Activated naive CD4-positive, alpha-beta T cell treated with anti-CD3 and anti-CD28 coated beads for 36 hours (primary cell): Measurements from ENCODE around the gene AMELX. TPM values are rescaled to one million over a fixed set of nuclear protein-coding genes. Genes with fewer than 3 reads are reported as not detected.

ENCODE experiments used
- CTCF ChIA-PET: fragments of 350-600 bp; sonication (Branson Sonifier 250); formaldehyde crosslinking; loops from one replicate; lab custom pipeline; 2021; ENCODE audit warnings: antibody characterized with exemption; lab: Charles Lee
- DNase-seq: peaks from one replicate; pipeline ENCODE4 v3.0.0-alpha.2; 2020
- H3K27ac Mint-ChIP-seq: one replicate; pipeline ENCODE4 v1.8.0; 2021; ENCODE audit warnings: mild to moderate bottlenecking, mixed read lengths
- H3K27me3 Mint-ChIP-seq: one replicate; pipeline ENCODE4 v1.8.0; 2021; ENCODE audit warnings: low read depth, mixed read lengths
- H3K36me3 Mint-ChIP-seq: one replicate; pipeline ENCODE4 v1.8.0; 2021; ENCODE audit warnings: low read depth, mixed read lengths
- H3K4me1 Mint-ChIP-seq: one replicate; pipeline ENCODE4 v1.8.0; 2021; ENCODE audit warnings: low read depth, mixed read lengths
- H3K4me3 Mint-ChIP-seq: one replicate; pipeline ENCODE4 v1.8.0; 2021; ENCODE audit warnings: mild to moderate bottlenecking, moderate library complexity, mixed read lengths
- H3K9me3 Mint-ChIP-seq: one replicate; pipeline ENCODE4 v1.8.0; 2021; ENCODE audit warnings: mixed read lengths
- intact Hi-C: fragments of 100-400 bp; cut with micrococcal nuclease; formaldehyde crosslinking; loops from one replicate; pipeline ENCODE4 v1.15.1; 2023
- total RNA-seq, 2 experiments: library from RNA; stranded (reverse); gene quantifications; one replicate each; pipeline ENCODE4 v1.2.3, GENCODE V29; 2021

AMELX gene
- total RNA-seq, 2 experiments from 2014 or later: not detected

- CTCF ChIA-PET: no interaction called here
- DNase-seq: no peak
- Mint-ChIP-seq H3K4me3 (no peak overlapping the region), H3K9me3 (peaks cover 3% of the 10 kb centered on the region), H3K27ac (no peak overlapping the region), H3K4me1 (no peaks in the 10 kb centered on the region), H3K36me3 (no peaks in the 10 kb centered on the region), H3K27me3 (no peaks in the 10 kb centered on the region)
- intact Hi-C loops: no loop called here
Observed at GRCh38 chrX:11319806-11320520, 26.8 kb downstream of the AMELX start.

GRCh38 chrX:11321986-11322385 is 28.8 kb downstream of the AMELX start:
- H3K4me3 Mint-ChIP-seq: no peak overlapping the region
- peaks cover 3% of the 10 kb centered on the region for H3K9me3 Mint-ChIP-seq
- intact Hi-C loops: no loop called here
- no peak for DNase-seq
- CTCF ChIA-PET: no interaction called here
- no peaks in the 10 kb centered on the region for H3K27me3 Mint-ChIP-seq
- H3K4me1 Mint-ChIP-seq: no peaks in the 10 kb centered on the region
- no peak overlapping the region for H3K27ac Mint-ChIP-seq
- no peaks in the 10 kb centered on the region for H3K36me3 Mint-ChIP-seq

GRCh38 chrX:11328134-11328533 is 34.9 kb downstream of the AMELX start:
- H3K27ac Mint-ChIP-seq: no peak overlapping the region
- intact Hi-C loops: no loop called here
- no peak overlapping the region for H3K4me3 Mint-ChIP-seq
- H3K9me3 Mint-ChIP-seq: peaks cover 3% of the 10 kb centered on the region
- H3K4me1 Mint-ChIP-seq: no peaks in the 10 kb centered on the region
- H3K27me3 Mint-ChIP-seq: no peaks in the 10 kb centered on the region
- CTCF ChIA-PET: no interaction called here
- DNase-seq: no peak
- no peaks in the 10 kb centered on the region for H3K36me3 Mint-ChIP-seq

- Mint-ChIP-seq H3K9me3 (peaks cover 1% of the 10 kb centered on the region), H3K27ac (no peak overlapping the region), H3K4me3 (no peak overlapping the region), H3K36me3 (no peaks in the 10 kb centered on the region), H3K4me1 (no peaks in the 10 kb centered on the region), H3K27me3 (no peaks in the 10 kb centered on the region)
- no peak for DNase-seq
- intact Hi-C loops: no loop called here
- CTCF ChIA-PET: no interaction called here
Observed at GRCh38 chrX:11329021-11329420, 35.8 kb downstream of the AMELX start.

GRCh38 chrX:11331788-11332187 is 38.6 kb downstream of the AMELX start:
- intact Hi-C loops: no loop called here
- H3K27ac Mint-ChIP-seq: no peak overlapping the region
- no peaks in the 10 kb centered on the region for H3K27me3 Mint-ChIP-seq
- H3K4me1 Mint-ChIP-seq: no peaks in the 10 kb centered on the region
- CTCF ChIA-PET: no interaction called here
- no peak for DNase-seq
- no peak overlapping the region for H3K4me3 Mint-ChIP-seq
- no peaks in the 10 kb centered on the region for H3K36me3 Mint-ChIP-seq
- no peaks in the 10 kb centered on the region for H3K9me3 Mint-ChIP-seq

GRCh38 chrX:11334165-11334564 is 41.0 kb downstream of the AMELX start:
- Mint-ChIP-seq H3K27me3 (no peaks in the 10 kb centered on the region), H3K36me3 (no peaks in the 10 kb centered on the region), H3K27ac (no peak overlapping the region), H3K9me3 (no peaks in the 10 kb centered on the region), H3K4me1 (no peaks in the 10 kb centered on the region), H3K4me3 (no peak overlapping the region)
- DNase-seq: no peak
- intact Hi-C loops: no loop called here
- CTCF ChIA-PET: no interaction called here

- CTCF ChIA-PET: no interaction called here
- Mint-ChIP-seq H3K9me3 (no peaks in the 10 kb centered on the region), H3K27me3 (peaks cover 2% of the 10 kb centered on the region), H3K4me3 (no peak overlapping the region), H3K4me1 (no peaks in the 10 kb centered on the region), H3K36me3 (no peaks in the 10 kb centered on the region), H3K27ac (no peak overlapping the region)
- no peak for DNase-seq
- intact Hi-C loops: no loop called here
Observed at GRCh38 chrX:11336201-11336600, 43.0 kb downstream of the AMELX start.

- Mint-ChIP-seq H3K4me1 (no peaks in the 10 kb centered on the region), H3K36me3 (no peaks in the 10 kb centered on the region), H3K27me3 (peaks cover 2% of the 10 kb centered on the region), H3K4me3 (no peak overlapping the region), H3K9me3 (no peaks in the 10 kb centered on the region), H3K27ac (no peak overlapping the region)
- intact Hi-C loops: no loop called here
- DNase-seq: no peak
- CTCF ChIA-PET: no interaction called here
Observed at GRCh38 chrX:11337292-11338009, 44.2 kb downstream of the AMELX start.

GRCh38 chrX:11341274-11342201 is 48.3 kb downstream of the AMELX start:
- no peak overlapping the region for H3K4me3 Mint-ChIP-seq

GRCh38 chrX:11342673-11343072 is 49.5 kb downstream of the AMELX start:
- no peak overlapping the region for H3K27ac Mint-ChIP-seq
- no peaks in the 10 kb centered on the region for H3K4me1 Mint-ChIP-seq
- no peak for DNase-seq
- peaks cover 2% of the 10 kb centered on the region for H3K27me3 Mint-ChIP-seq
- CTCF ChIA-PET: no interaction called here
- intact Hi-C loops: no loop called here
- no peaks in the 10 kb centered on the region for H3K36me3 Mint-ChIP-seq
- no peak overlapping the region for H3K4me3 Mint-ChIP-seq
- no peaks in the 10 kb centered on the region for H3K9me3 Mint-ChIP-seq

More at GRCh38 chrX:11341274-11342201, 48.3 kb downstream of the AMELX start:
- CTCF ChIA-PET: no interaction called here
- H3K27me3 Mint-ChIP-seq: peaks cover 2% of the 10 kb centered on the region
- no peak overlapping the region for H3K27ac Mint-ChIP-seq
- no peak for DNase-seq
- no peaks in the 10 kb centered on the region for H3K36me3 Mint-ChIP-seq
- H3K9me3 Mint-ChIP-seq: no peaks in the 10 kb centered on the region
- intact Hi-C loops: no loop called here
- H3K4me1 Mint-ChIP-seq: no peaks in the 10 kb centered on the region

- H3K27me3 Mint-ChIP-seq: no peaks in the 10 kb centered on the region
- H3K9me3 Mint-ChIP-seq: no peaks in the 10 kb centered on the region
- no peak overlapping the region for H3K4me3 Mint-ChIP-seq
- DNase-seq: no peak
- intact Hi-C loops: no loop called here
- CTCF ChIA-PET: no interaction called here
- no peaks in the 10 kb centered on the region for H3K4me1 Mint-ChIP-seq
- H3K36me3 Mint-ChIP-seq: no peaks in the 10 kb centered on the region
- no peak overlapping the region for H3K27ac Mint-ChIP-seq
Observed at GRCh38 chrX:11346121-11346682, 53.0 kb downstream of the AMELX start.

- H3K4me1 Mint-ChIP-seq: no peaks in the 10 kb centered on the region
- intact Hi-C loops: no loop called here
- H3K9me3 Mint-ChIP-seq: no peaks in the 10 kb centered on the region
- CTCF ChIA-PET: no interaction called here
- H3K36me3 Mint-ChIP-seq: no peaks in the 10 kb centered on the region
- no peak for DNase-seq
- no peaks in the 10 kb centered on the region for H3K27me3 Mint-ChIP-seq
- H3K4me3 Mint-ChIP-seq: no peak overlapping the region
- no peak overlapping the region for H3K27ac Mint-ChIP-seq
Observed at GRCh38 chrX:11347300-11347699, 54.1 kb downstream of the AMELX start.
